PFSK-1 (cell line): ENCODE results near the gene CAPN5.

ENCODE experiments used
- POLR2AphosphoS5 ChIP-seq: IDR thresholded peaks from 2 replicates; pipeline ENCODE4 v1.6.1; 2012; ENCODE audit warnings: low read depth, mild to moderate bottlenecking, control low read depth, low read length, moderate library complexity
- TAF1 ChIP-seq: IDR thresholded peaks from 2 replicates; pipeline ENCODE4 v1.6.1; 2012; ENCODE audit warnings: low read length, control low read depth, borderline replicate concordance; ENCODE audit not compliant: insufficient read depth

GRCh38 chr11:77124041-77124440, 57.3 kb downstream of the CAPN5 start:
- TF ChIP-seq POLR2AphosphoS5 (no peak), TAF1 (no peak)
